WTC11 (cell line): ENCODE data around the gene MEGF6. TPM values are rescaled to one million over a fixed set of nuclear protein-coding genes. Genes with fewer than 3 reads are reported as not detected.

Experiments
- ATAC-seq: fragments of 200-7000 bp; cut with Tn5 transposase; 2 replicates; pipeline ENCODE4 v1.10.0; 2021; ENCODE audit warnings: mild to moderate bottlenecking, moderate library complexity
- CTCF ChIA-PET: fragments of 300-600 bp; sonication (Branson Sonifier 250); formaldehyde crosslinking; loops from one replicate; lab custom pipeline; 2021; ENCODE audit warnings: antibody characterized with exemption; lab: Charles Lee
- POLR2A ChIA-PET: fragments of 350-600 bp; sonication (Branson Sonifier 250); formaldehyde crosslinking; loops from one replicate; lab custom pipeline; 2021; ENCODE audit warnings: antibody characterized with exemption; lab: Charles Lee
- DNase-seq: peaks from one replicate; pipeline ENCODE4 v3.0.0; 2021; ENCODE audit warnings: low spot score
- H3K27ac Mint-ChIP-seq: 2 replicates; pipeline ENCODE4 v1.8.0; 2021; ENCODE audit warnings: mixed read lengths
- H3K27me3 Mint-ChIP-seq: 2 replicates; pipeline ENCODE4 v1.8.0; 2021; ENCODE audit warnings: low read depth, mild to moderate bottlenecking, moderate library complexity, mixed read lengths
- H3K36me3 Mint-ChIP-seq: 2 replicates; pipeline ENCODE4 v1.8.0; 2021; ENCODE audit warnings: mixed read lengths
- H3K4me1 Mint-ChIP-seq: 2 replicates; pipeline ENCODE4 v1.8.0; 2022; ENCODE audit warnings: mixed read lengths
- H3K4me3 Mint-ChIP-seq: 2 replicates; pipeline ENCODE4 v1.8.0; 2021; ENCODE audit warnings: mild to moderate bottlenecking, moderate library complexity, mixed read lengths
- H3K9me3 Mint-ChIP-seq: 2 replicates; pipeline ENCODE4 v1.8.0; 2021; ENCODE audit warnings: mixed read lengths
- CREB1 ChIP-seq: sonication (generic); formaldehyde crosslinking; IDR thresholded peaks from 2 replicates; pipeline ENCODE4 v1.8.0; 2023; ENCODE audit warnings: mild to moderate bottlenecking, missing genetic modification reagents
- FOXK1 ChIP-seq: sonication (generic); formaldehyde crosslinking; IDR thresholded peaks from 2 replicates; pipeline ENCODE4 v1.8.0; 2022; ENCODE audit warnings: mild to moderate bottlenecking, moderate library complexity, missing genetic modification reagents
- FOXP1 ChIP-seq: sonication (generic); formaldehyde crosslinking; IDR thresholded peaks from 2 replicates; pipeline ENCODE4 v1.8.0; 2022; ENCODE audit warnings: missing genetic modification reagents, mild to moderate bottlenecking, moderate library complexity, borderline replicate concordance
- GABPB1 ChIP-seq: sonication (generic); formaldehyde crosslinking; IDR thresholded peaks from 2 replicates; pipeline ENCODE4 v1.8.1; 2023; ENCODE audit warnings: mild to moderate bottlenecking, missing genetic modification reagents
- IRF2 ChIP-seq: sonication (generic); formaldehyde crosslinking; IDR thresholded peaks from 2 replicates; pipeline ENCODE4 v1.8.0; 2022; ENCODE audit warnings: low read depth, missing genetic modification reagents, borderline replicate concordance
- NR3C1 ChIP-seq: sonication (generic); formaldehyde crosslinking; conservative IDR thresholded peaks from 2 replicates; pipeline ENCODE4 v1.8.1; 2023; ENCODE audit warnings: low read depth, mild to moderate bottlenecking, missing genetic modification reagents
- SMAD3 ChIP-seq: sonication (generic); formaldehyde crosslinking; IDR thresholded peaks from 2 replicates; pipeline ENCODE4 v1.8.0; 2022; ENCODE audit warnings: missing genetic modification reagents, mild to moderate bottlenecking, borderline replicate concordance
- TCF7 ChIP-seq: sonication (generic); formaldehyde crosslinking; IDR thresholded peaks from 2 replicates; pipeline ENCODE4 v1.8.0; 2022; ENCODE audit warnings: mild to moderate bottlenecking, low read depth, missing genetic modification reagents, moderate library complexity
- ZNF138 ChIP-seq: sonication (generic); formaldehyde crosslinking; conservative IDR thresholded peaks from 2 replicates; pipeline ENCODE4 v1.8.1; 2022; ENCODE audit warnings: mild to moderate bottlenecking, moderate library complexity, missing genetic modification reagents
- ZNF396 ChIP-seq: fragments of 250-450 bp; sonication (Bioruptor Pico); IDR thresholded peaks from 2 replicates; pipeline ENCODE4 v1.8.0; 2021; ENCODE audit warnings: mild to moderate bottlenecking, moderate library complexity, borderline replicate concordance
- ZNF416 ChIP-seq: fragments of 250-450 bp; sonication (Bioruptor Pico); IDR thresholded peaks from 2 replicates; pipeline ENCODE4 v1.9.0; 2021; ENCODE audit warnings: mild to moderate bottlenecking, inconsistent platforms
- total RNA-seq: library from RNA; stranded (reverse); gene quantifications from 3 replicates; pipeline ENCODE4 v1.2.3, GENCODE V29; 2021
- TF ChIP-seq, protein P1 (sequence below): fragments of 250-450 bp; sonication (Bioruptor Pico); IDR thresholded peaks from 2 replicates; pipeline ENCODE4 v1.9.0; 2021; ENCODE audit warnings: mild to moderate bottlenecking
- TF ChIP-seq, protein P2 (sequence below): sonication (generic); formaldehyde crosslinking; IDR thresholded peaks from 2 replicates; pipeline ENCODE4 v1.8.1; 2022; ENCODE audit warnings: low read depth, missing genetic modification reagents, borderline replicate concordance
- TF ChIP-seq, protein P3 (sequence below): sonication (generic); formaldehyde crosslinking; IDR thresholded peaks from 2 replicates; pipeline ENCODE4 v1.8.0; 2022; ENCODE audit warnings: mild to moderate bottlenecking, missing genetic modification reagents
- TF ChIP-seq, protein P4 (sequence below): sonication (generic); formaldehyde crosslinking; IDR thresholded peaks from 2 replicates; pipeline ENCODE4 v1.8.1; 2022; ENCODE audit warnings: mild to moderate bottlenecking, missing genetic modification reagents, moderate library complexity, borderline replicate concordance
- TF ChIP-seq, protein P5 (sequence below): sonication (generic); formaldehyde crosslinking; IDR thresholded peaks from 2 replicates; pipeline ENCODE4 v1.8.1; 2023; ENCODE audit warnings: mild to moderate bottlenecking, missing genetic modification reagents
- TF ChIP-seq, protein P6 (sequence below): fragments of 250-450 bp; sonication (Bioruptor Pico); conservative IDR thresholded peaks from 2 replicates; pipeline ENCODE4 v1.9.0; 2021; ENCODE audit warnings: mild to moderate bottlenecking
- TF ChIP-seq, protein P7 (sequence below): sonication (generic); formaldehyde crosslinking; IDR thresholded peaks from 2 replicates; pipeline ENCODE4 v1.8.1; 2023; ENCODE audit warnings: mild to moderate bottlenecking, missing genetic modification reagents, moderate library complexity
- TF ChIP-seq, protein P8 (sequence below): sonication (generic); formaldehyde crosslinking; IDR thresholded peaks from 2 replicates; pipeline ENCODE4 v1.8.0; 2023; ENCODE audit warnings: missing genetic modification reagents, mild to moderate bottlenecking, borderline replicate concordance

Gene MEGF6
- total RNA-seq, 1 experiment from 2014 or later = 24.9 TPM

DNA sequence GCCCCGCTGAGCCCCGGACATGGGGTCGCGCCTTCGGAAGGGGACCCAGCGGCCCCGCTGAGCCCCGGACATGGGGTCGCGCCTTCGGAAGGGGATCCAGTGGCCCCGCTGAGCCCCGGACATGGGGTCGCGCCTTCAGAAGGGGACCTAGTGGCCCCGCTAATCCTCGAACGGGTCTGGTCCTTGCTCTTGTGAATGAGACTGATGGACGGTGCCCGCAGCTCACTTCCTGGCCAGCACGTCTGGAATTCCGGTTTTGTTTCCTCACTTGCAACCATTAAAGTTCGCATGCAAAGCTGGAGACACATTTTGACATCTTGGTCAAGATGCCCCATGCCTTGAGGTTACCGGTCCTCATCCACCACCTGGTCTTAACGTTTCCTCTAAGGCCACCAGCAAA, 33.0 kb upstream of the MEGF6 start:
- Mint-ChIP-seq H3K36me3 (peaks cover 15% of the 10 kb centered on the region), H3K9me3 (no peaks in the 10 kb centered on the region), H3K4me1 (peaks cover 5% of the 10 kb centered on the region; the same call in 1 of the 2 replicates), H3K27ac (peak overlapping the region; percentile 18; the same call in 1 of the 2 replicates), H3K4me3 (no peak overlapping the region), H3K27me3 (no peaks in the 10 kb centered on the region)
- ChIA-PET CTCF (no interaction called here), POLR2A (no interaction called here)
- TF ChIP-seq, protein P1, sequence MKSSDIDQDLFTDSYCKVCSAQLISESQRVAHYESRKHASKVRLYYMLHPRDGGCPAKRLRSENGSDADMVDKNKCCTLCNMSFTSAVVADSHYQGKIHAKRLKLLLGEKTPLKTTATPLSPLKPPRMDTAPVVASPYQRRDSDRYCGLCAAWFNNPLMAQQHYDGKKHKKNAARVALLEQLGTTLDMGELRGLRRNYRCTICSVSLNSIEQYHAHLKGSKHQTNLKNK (CRISPR knock-in tag) = no peak
- TF ChIP-seq NR3C1 = no peak
- TF ChIP-seq IRF2 = no peak
- no peak for TF ChIP-seq CREB1 (CRISPR knock-in tag)
- TF ChIP-seq, protein P2, sequence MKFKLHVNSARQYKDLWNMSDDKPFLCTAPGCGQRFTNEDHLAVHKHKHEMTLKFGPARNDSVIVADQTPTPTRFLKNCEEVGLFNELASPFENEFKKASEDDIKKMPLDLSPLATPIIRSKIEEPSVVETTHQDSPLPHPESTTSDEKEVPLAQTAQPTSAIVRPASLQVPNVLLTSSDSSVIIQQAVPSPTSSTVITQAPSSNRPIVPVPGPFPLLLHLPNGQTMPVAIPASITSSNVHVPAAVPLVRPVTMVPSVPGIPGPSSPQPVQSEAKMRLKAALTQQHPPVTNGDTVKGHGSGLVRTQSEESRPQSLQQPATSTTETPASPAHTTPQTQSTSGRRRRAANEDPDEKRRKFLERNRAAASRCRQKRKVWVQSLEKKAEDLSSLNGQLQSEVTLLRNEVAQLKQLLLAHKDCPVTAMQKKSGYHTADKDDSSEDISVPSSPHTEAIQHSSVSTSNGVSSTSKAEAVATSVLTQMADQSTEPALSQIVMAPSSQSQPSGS (CRISPR knock-in tag) = no peak
- DNase-seq (no peak), ATAC-seq (no peak)

DNA sequence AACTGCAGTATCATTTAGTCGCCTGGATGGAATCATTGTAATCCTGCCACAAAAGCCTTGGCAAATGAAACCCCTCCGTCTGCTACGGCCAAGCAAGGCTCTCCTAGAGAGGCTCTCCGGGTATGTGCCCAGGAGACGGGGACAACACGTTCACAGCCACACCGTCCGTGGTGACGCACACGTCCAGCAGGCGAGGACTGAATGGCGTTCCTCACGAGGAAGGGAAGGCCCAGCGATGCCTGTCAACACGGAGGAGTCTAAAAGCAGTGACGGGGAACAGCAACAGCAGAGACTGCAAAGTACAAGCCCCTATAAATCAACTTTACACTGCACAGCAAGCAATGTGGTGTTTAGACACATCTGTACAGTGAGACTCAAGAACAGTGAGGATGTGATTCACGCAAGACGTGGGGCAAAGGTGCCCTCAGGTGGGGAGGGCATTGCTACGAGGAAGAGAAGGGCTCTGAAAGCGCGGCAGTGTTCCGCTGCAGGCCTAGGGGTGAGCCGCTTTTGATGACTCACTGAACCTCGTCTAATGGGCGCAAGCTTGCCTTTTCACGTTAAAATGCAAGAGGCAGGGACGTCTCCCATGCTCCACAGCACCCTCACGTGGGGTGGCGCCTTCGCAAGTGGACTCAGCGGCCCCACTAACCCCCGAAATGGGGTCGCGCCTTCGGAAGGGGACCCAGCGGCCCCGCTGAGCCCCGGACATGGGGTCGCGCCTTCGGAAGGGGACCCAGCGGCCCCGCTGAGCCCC, 31.8 kb upstream of the MEGF6 start:
- H3K27me3 Mint-ChIP-seq = no peaks in the 10 kb centered on the region
- no peaks in the 10 kb centered on the region for H3K4me1 Mint-ChIP-seq
- H3K36me3 Mint-ChIP-seq = peaks cover 21% of the 10 kb centered on the region
- POLR2A ChIA-PET = no interaction called here
- CTCF ChIA-PET = no interaction called here
- ATAC-seq (no peak), DNase-seq (peak; percentile 10)
- no peak overlapping the region for H3K4me3 Mint-ChIP-seq
- peak overlapping the region; percentile 86 for H3K27ac Mint-ChIP-seq
- no peaks in the 10 kb centered on the region for H3K9me3 Mint-ChIP-seq
- TF ChIP-seq ZNF138 (no peak), SMAD3 (CRISPR knock-in tag) (no peak), FOXP1 (CRISPR knock-in tag) (no peak), ZNF416 (CRISPR knock-in tag) (no peak), FOXK1 (CRISPR knock-in tag) (no peak), GABPB1 (no peak), TCF7 (CRISPR knock-in tag) (no peak), ZNF396 (CRISPR knock-in tag) (no peak)
- TF ChIP-seq, protein P3, sequence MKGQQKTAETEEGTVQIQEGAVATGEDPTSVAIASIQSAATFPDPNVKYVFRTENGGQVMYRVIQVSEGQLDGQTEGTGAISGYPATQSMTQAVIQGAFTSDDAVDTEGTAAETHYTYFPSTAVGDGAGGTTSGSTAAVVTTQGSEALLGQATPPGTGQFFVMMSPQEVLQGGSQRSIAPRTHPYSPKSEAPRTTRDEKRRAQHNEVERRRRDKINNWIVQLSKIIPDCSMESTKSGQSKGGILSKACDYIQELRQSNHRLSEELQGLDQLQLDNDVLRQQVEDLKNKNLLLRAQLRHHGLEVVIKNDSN (CRISPR knock-in tag) = no peak
- TF ChIP-seq, protein P4, sequence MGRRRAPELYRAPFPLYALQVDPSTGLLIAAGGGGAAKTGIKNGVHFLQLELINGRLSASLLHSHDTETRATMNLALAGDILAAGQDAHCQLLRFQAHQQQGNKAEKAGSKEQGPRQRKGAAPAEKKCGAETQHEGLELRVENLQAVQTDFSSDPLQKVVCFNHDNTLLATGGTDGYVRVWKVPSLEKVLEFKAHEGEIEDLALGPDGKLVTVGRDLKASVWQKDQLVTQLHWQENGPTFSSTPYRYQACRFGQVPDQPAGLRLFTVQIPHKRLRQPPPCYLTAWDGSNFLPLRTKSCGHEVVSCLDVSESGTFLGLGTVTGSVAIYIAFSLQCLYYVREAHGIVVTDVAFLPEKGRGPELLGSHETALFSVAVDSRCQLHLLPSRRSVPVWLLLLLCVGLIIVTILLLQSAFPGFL (CRISPR knock-in tag) = no peak
- TF ChIP-seq, protein P5, sequence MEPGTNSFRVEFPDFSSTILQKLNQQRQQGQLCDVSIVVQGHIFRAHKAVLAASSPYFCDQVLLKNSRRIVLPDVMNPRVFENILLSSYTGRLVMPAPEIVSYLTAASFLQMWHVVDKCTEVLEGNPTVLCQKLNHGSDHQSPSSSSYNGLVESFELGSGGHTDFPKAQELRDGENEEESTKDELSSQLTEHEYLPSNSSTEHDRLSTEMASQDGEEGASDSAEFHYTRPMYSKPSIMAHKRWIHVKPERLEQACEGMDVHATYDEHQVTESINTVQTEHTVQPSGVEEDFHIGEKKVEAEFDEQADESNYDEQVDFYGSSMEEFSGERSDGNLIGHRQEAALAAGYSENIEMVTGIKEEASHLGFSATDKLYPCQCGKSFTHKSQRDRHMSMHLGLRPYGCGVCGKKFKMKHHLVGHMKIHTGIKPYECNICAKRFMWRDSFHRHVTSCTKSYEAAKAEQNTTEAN (CRISPR knock-in tag) = no peak
- TF ChIP-seq, protein P6, sequence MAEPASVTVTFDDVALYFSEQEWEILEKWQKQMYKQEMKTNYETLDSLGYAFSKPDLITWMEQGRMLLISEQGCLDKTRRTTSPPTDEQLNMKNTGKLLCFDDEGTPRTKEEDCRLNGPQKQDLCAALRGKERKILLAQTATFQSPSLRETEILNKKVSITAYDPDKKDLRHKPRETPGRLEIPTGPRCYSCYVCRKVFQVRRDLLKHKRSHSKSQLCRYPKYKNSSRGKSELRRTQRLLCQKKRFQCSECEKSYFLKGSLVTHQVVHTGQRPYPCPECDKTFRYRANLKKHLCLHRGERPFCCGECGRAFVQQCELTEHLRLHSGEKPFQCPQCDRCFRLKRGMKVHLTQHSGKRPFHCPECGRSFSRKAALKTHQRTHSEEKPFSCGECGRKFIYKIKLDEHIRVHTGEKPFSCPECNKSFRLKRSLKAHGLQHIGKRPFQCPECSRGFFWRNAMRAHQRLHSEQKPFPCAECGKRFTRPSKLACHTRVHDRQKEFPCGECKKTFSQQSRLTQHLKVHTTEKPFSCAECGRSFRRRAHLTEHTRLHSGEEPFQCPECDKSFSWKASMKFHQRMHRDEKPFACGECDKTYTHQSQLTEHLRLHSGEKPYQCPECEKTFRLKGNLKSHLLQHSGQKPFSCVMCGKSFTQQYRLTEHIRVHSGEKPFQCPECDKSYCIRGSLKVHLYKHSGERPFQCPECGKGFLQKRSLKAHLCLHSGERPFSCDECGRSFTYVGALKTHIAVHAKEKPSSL (CRISPR knock-in tag) = no peak
- TF ChIP-seq, protein P7, sequence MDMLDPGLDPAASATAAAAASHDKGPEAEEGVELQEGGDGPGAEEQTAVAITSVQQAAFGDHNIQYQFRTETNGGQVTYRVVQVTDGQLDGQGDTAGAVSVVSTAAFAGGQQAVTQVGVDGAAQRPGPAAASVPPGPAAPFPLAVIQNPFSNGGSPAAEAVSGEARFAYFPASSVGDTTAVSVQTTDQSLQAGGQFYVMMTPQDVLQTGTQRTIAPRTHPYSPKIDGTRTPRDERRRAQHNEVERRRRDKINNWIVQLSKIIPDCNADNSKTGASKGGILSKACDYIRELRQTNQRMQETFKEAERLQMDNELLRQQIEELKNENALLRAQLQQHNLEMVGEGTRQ = no peak
- TF ChIP-seq, protein P8, sequence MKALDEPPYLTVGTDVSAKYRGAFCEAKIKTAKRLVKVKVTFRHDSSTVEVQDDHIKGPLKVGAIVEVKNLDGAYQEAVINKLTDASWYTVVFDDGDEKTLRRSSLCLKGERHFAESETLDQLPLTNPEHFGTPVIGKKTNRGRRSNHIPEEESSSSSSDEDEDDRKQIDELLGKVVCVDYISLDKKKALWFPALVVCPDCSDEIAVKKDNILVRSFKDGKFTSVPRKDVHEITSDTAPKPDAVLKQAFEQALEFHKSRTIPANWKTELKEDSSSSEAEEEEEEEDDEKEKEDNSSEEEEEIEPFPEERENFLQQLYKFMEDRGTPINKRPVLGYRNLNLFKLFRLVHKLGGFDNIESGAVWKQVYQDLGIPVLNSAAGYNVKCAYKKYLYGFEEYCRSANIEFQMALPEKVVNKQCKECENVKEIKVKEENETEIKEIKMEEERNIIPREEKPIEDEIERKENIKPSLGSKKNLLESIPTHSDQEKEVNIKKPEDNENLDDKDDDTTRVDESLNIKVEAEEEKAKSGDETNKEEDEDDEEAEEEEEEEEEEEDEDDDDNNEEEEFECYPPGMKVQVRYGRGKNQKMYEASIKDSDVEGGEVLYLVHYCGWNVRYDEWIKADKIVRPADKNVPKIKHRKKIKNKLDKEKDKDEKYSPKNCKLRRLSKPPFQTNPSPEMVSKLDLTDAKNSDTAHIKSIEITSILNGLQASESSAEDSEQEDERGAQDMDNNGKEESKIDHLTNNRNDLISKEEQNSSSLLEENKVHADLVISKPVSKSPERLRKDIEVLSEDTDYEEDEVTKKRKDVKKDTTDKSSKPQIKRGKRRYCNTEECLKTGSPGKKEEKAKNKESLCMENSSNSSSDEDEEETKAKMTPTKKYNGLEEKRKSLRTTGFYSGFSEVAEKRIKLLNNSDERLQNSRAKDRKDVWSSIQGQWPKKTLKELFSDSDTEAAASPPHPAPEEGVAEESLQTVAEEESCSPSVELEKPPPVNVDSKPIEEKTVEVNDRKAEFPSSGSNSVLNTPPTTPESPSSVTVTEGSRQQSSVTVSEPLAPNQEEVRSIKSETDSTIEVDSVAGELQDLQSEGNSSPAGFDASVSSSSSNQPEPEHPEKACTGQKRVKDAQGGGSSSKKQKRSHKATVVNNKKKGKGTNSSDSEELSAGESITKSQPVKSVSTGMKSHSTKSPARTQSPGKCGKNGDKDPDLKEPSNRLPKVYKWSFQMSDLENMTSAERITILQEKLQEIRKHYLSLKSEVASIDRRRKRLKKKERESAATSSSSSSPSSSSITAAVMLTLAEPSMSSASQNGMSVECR (CRISPR knock-in tag) = no peak
